ENCODE results near the gene GSTM3.

DNA sequence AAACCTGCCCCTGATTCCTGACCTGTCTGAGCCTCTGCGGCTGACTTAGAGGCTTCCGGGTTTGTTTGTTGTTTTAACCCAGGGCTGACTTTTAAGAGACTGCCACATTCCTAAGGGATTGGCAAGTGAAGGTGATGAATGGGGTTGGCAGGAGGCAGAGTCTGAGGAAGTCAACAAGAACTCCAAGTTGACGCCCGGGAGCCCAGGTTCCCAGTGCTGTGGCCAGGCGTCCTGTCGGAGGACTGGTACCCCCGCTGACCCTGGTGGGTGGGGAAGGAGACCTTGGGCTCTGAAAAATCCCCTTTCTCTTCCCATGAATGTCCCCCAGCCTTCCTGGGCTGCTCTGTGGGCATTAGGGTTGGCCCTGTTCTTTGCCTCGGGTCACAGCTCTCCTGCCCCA, 42.6 kb upstream of the GSTM3 start:
- no peak for TF ChIP-seq ZBTB10 (tag by site-specific recombination; IDR thresholded peaks at IDR 0.05)
- TF ChIP-seq ZSCAN4 (tag by site-specific recombination; IDR thresholded peaks at IDR 0.05) = no peak
- TF ChIP-seq ZSCAN18 (tag by site-specific recombination; IDR thresholded peaks at IDR 0.05) = no peak
- no peak for TF ChIP-seq CTCF (tag by site-specific recombination; IDR thresholded peaks at IDR 0.05)
- no peak for TF ChIP-seq ZNF274 (IDR thresholded peaks at IDR 0.05; ENCODE audit: low read length)
- TF ChIP-seq ZNF274 (tag by site-specific recombination; IDR thresholded peaks at IDR 0.05; ENCODE audit: borderline replicate concordance) = no peak
- TF ChIP-seq, protein P1, sequence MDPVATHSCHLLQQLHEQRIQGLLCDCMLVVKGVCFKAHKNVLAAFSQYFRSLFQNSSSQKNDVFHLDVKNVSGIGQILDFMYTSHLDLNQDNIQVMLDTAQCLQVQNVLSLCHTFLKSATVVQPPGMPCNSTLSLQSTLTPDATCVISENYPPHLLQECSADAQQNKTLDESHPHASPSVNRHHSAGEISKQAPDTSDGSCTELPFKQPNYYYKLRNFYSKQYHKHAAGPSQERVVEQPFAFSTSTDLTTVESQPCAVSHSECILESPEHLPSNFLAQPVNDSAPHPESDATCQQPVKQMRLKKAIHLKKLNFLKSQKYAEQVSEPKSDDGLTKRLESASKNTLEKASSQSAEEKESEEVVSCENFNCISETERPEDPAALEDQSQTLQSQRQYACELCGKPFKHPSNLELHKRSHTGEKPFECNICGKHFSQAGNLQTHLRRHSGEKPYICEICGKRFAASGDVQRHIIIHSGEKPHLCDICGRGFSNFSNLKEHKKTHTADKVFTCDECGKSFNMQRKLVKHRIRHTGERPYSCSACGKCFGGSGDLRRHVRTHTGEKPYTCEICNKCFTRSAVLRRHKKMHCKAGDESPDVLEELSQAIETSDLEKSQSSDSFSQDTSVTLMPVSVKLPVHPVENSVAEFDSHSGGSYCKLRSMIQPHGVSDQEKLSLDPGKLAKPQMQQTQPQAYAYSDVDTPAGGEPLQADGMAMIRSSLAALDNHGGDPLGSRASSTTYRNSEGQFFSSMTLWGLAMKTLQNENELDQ (tag by site-specific recombination; IDR thresholded peaks at IDR 0.05; ENCODE audit: low read depth) = no peak
- no peak for TF ChIP-seq KLF7 (tag by site-specific recombination; IDR thresholded peaks at IDR 0.05; ENCODE audit: borderline replicate concordance)
- TF ChIP-seq ZNF707 (tag by site-specific recombination; IDR thresholded peaks at IDR 0.05) = no peak
- TF ChIP-seq, protein P2, sequence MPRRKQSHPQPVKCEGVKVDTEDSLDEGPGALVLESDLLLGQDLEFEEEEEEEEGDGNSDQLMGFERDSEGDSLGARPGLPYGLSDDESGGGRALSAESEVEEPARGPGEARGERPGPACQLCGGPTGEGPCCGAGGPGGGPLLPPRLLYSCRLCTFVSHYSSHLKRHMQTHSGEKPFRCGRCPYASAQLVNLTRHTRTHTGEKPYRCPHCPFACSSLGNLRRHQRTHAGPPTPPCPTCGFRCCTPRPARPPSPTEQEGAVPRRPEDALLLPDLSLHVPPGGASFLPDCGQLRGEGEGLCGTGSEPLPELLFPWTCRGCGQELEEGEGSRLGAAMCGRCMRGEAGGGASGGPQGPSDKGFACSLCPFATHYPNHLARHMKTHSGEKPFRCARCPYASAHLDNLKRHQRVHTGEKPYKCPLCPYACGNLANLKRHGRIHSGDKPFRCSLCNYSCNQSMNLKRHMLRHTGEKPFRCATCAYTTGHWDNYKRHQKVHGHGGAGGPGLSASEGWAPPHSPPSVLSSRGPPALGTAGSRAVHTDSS (tag by site-specific recombination; IDR thresholded peaks at IDR 0.05) = no peak
- TF ChIP-seq ZNF23 (tag by site-specific recombination; IDR thresholded peaks at IDR 0.05; ENCODE audit: borderline replicate concordance) = no peak
- TF ChIP-seq, protein P3, sequence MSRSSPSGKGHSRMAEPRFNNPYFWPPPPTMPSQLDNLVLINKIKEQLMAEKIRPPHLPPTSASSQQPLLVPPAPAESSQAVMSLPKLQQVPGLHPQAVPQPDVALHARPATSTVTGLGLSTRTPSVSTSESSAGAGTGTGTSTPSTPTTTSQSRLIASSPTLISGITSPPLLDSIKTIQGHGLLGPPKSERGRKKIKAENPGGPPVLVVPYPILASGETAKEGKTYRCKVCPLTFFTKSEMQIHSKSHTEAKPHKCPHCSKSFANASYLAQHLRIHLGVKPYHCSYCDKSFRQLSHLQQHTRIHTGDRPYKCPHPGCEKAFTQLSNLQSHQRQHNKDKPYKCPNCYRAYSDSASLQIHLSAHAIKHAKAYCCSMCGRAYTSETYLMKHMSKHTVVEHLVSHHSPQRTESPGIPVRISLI (tag by site-specific recombination; IDR thresholded peaks at IDR 0.05) = no peak
- TF ChIP-seq ZBTB11 (tag by site-specific recombination; conservative IDR thresholded peaks at IDR 0.05; ENCODE audit: low read depth) = no peak

Measured in HEK293 (cell line).